ENCODE data around the gene PHACTR1.

DNA sequence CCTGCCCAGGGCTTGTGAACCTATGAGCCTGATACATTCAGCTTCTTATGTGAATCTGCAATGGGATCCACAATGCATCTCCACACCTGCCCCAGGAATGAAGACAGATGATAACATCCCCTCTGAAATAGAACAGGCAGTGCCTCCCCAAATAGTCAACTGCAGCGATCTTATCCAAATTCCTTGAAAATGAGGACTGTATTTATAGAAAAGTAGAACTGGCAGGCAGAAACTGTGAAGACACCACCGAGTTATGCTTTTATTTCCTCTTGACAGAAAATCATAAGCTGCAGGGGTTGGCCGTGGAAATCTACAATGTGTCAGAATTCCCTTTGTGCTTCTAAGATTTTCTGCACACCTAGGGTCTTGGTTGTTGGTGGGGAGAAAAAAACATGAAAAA, 341.5 kb downstream of the PHACTR1 start:
- TF ChIP-seq, protein P1, sequence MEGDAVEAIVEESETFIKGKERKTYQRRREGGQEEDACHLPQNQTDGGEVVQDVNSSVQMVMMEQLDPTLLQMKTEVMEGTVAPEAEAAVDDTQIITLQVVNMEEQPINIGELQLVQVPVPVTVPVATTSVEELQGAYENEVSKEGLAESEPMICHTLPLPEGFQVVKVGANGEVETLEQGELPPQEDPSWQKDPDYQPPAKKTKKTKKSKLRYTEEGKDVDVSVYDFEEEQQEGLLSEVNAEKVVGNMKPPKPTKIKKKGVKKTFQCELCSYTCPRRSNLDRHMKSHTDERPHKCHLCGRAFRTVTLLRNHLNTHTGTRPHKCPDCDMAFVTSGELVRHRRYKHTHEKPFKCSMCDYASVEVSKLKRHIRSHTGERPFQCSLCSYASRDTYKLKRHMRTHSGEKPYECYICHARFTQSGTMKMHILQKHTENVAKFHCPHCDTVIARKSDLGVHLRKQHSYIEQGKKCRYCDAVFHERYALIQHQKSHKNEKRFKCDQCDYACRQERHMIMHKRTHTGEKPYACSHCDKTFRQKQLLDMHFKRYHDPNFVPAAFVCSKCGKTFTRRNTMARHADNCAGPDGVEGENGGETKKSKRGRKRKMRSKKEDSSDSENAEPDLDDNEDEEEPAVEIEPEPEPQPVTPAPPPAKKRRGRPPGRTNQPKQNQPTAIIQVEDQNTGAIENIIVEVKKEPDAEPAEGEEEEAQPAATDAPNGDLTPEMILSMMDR (IDR thresholded peaks at IDR 0.05), result no peak
- TF ChIP-seq POLR2A (IDR thresholded peaks at IDR 0.05), result no peak
